Central memory CD8-positive, alpha-beta T cell (primary cell): ENCODE results near the gene CFAP300.
A peak's percentile ranks its signal among the peaks of the same experiment; 100 is the strongest.

ENCODE experiments used
- ATAC-seq: fragments of 150-1000 bp; cut with Tn5 transposase; replicated peaks from 2 replicates; pipeline ENCODE4 v1.10.0; 2022; ENCODE audit warnings: mild to moderate bottlenecking, moderate FRiP score, moderate number of reproducible peaks; ENCODE audit not compliant: poor library complexity, severe bottlenecking; ENCODE audit errors: extremely low read depth
- DNase-seq, 2 donors: peaks; one replicate each; pipeline ENCODE4 v3.0.0; 2021; ENCODE audit warnings: low spot score in 2 of 2
- H3K27ac Mint-ChIP-seq: one replicate; pipeline ENCODE4 v1.8.0; 2022; ENCODE audit warnings: low read depth, mild to moderate bottlenecking, moderate library complexity, mixed read lengths
- H3K27me3 Mint-ChIP-seq: one replicate; pipeline ENCODE4 v1.8.0; 2022; ENCODE audit warnings: mixed read lengths
- H3K36me3 Mint-ChIP-seq: one replicate; pipeline ENCODE4 v1.8.0; 2022; ENCODE audit warnings: mild to moderate bottlenecking, moderate library complexity, mixed read lengths; ENCODE audit not compliant: insufficient read depth
- H3K4me1 Mint-ChIP-seq: one replicate; pipeline ENCODE4 v1.8.0; 2022; ENCODE audit warnings: mixed read lengths
- H3K4me3 Mint-ChIP-seq: one replicate; pipeline ENCODE4 v1.8.0; 2022; ENCODE audit warnings: mild to moderate bottlenecking, moderate library complexity, mixed read lengths
- H3K9me3 Mint-ChIP-seq: one replicate; pipeline ENCODE4 v1.8.0; 2022; ENCODE audit warnings: mixed read lengths

CFAP300 gene

DNA sequence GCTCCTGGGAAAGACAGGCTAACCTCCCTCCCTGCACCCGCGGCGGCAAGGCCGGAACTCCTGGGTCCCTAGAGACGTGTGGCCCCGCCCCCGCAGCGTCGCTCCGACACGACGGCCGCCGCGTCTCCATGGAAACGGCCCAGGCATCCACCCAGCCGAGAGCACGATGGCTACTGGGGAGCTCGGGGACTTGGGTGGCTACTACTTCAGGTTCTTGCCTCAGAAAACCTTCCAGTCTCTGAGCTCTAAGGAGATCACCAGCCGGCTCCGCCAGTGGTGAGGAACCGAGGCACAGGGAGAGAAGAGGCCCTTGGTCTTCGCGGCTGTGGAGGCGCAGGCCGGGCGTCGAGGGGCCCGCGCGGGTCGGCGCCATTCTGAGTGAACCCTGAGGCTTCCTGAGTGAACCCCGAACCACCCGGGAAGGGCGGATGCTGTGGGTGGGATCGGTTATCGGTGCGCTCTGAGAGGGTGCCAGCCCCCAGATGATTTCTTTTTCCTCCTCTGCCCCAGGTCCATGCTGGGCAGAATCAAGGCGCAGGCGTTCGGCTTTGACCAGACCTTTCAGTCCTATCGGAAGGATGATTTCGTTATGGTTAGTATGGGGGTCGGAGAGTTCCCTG is at the start of gene CFAP300:
Gene CFAP300, plus strand, starts transcription at position 133 of the 620 bp plus-strand sequence. Its CDS starts 34 bp downstream, at position 167.
- H3K4me1 Mint-ChIP-seq: peaks cover 5% of the 10 kb centered on the region
- ATAC-seq (peak; percentile 43), DNase-seq (no peak)
- H3K9me3 Mint-ChIP-seq: no peaks in the 10 kb centered on the region
- no peak within 1 kb of the TSS for H3K27ac Mint-ChIP-seq
- H3K27me3 Mint-ChIP-seq: peaks cover 54% of the 10 kb centered on the region
- peaks cover 4% of the 10 kb centered on the region for H3K36me3 Mint-ChIP-seq
- H3K4me3 Mint-ChIP-seq: peak within 1 kb of the TSS; percentile 66

DNA sequence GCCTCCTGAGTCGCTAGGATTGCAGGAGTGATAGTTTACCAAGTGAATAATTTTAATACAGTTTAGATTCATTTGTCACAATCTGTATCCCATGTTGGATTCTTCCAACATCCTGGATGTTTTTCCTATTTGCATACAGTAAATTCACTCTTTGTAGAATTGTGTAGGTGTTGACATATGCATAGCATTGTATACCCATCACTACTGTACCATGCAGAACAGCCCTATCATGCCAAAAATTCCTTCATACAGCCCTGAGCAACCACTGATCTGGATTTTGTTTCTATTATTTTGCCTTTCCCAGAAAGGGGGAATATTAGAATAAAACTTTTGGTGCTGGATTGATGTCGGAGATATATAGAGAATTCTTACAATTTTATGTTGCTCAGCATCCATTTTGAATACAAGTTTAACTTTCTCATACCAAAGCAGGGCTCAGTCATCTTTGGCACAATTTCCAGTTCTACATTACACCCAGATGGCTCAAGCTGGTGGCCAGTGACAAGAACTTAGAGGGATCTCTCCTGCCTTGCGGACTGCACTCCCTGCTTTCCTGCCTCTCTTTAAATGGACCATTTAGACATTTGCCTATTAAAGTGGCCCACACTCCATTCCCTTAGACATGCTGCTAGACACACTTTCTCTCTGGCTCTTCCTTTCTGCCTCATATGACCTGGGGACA is 45.4 kb upstream of the CFAP300 start:
- no peaks in the 10 kb centered on the region for H3K4me1 Mint-ChIP-seq
- H3K9me3 Mint-ChIP-seq: no peaks in the 10 kb centered on the region
- no peak overlapping the region for H3K4me3 Mint-ChIP-seq
- no peak for DNase-seq
- peak overlapping the region; percentile 41 for H3K27ac Mint-ChIP-seq
- no peaks in the 10 kb centered on the region for H3K27me3 Mint-ChIP-seq
- peaks cover 1% of the 10 kb centered on the region for H3K36me3 Mint-ChIP-seq
- ATAC-seq: no peak

DNA sequence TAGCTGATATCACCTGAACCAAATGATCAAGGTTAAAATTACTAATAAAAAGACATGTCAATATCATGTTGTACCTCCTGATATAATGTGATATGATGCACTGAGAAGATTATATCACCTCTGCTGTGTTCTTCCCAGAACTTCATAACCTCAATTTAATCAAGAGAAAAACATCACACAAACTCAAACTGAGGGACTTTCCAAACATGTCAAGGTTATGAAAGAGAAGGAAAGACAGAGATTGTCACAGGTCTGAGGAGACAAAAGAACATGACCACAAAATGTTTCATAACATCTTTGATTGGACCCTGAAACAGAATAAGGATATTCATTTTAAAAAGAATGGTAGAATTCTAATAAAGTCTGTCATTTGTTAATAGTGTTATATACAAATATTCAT is 43.0 kb upstream of the CFAP300 start:
- Mint-ChIP-seq H3K4me3 (no peak overlapping the region), H3K36me3 (peaks cover 1% of the 10 kb centered on the region), H3K9me3 (no peaks in the 10 kb centered on the region), H3K27ac (no peak overlapping the region), H3K27me3 (no peaks in the 10 kb centered on the region), H3K4me1 (no peaks in the 10 kb centered on the region)
- no peak for ATAC-seq
- DNase-seq: no peak

DNA sequence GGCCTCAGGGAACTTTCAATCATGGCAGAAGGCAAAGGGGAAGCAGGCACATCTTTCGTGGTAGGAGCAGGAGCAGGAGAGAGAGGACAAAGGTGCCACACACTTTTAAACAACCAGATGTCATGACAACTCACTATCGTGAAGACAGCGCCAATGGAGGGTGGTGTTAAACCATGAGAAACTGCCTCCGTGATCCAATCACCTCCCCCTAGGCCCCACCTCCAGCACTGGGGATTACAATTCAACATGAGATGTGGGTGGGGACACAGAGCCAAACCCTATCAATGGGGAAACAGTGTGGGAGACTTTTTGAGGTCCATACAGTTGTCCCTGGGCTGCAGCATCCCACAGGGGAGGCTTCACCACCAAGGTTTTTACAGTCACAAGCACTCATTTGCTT is 41.9 kb upstream of the CFAP300 start:
- no peak for DNase-seq
- Mint-ChIP-seq H3K4me3 (no peak overlapping the region), H3K36me3 (peaks cover 1% of the 10 kb centered on the region), H3K27ac (no peak overlapping the region), H3K9me3 (no peaks in the 10 kb centered on the region), H3K27me3 (peaks cover 8% of the 10 kb centered on the region), H3K4me1 (no peaks in the 10 kb centered on the region)
- no peak for ATAC-seq

DNA sequence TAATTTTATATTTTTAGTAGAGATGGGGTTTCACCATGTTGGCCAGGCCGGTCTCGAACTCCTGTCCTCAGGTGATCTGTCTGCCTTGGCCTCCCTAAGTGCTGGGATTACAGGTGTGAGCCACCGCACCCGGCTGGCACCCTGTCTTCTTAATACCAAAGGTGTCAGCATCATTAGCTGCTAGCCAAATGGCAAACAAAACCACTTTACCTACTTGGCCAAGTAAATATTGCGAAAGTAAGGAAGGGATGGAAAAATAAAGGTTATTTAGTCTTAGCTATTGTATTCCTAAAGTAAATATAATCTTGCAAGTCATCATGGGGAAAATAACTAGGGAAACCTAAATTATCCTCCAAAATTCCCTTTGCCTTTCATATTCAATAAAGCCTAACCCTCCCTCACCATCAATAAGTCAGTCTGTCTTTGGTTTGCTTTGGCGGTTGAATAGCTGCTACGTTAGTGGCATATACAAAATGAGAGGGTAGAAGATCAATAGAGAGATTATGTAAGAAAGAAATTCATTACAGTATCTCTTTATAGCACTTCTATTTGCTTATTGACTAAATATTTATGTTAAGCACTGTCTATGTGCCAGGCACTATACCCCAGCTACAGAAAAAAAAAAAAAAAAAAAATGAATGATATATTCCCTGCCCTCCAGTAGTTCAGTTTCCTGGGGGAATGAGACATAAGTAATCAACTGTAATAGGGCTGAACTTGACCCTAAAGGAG is 40.2 kb upstream of the CFAP300 start:
- peaks cover 1% of the 10 kb centered on the region for H3K36me3 Mint-ChIP-seq
- peaks cover 15% of the 10 kb centered on the region for H3K27me3 Mint-ChIP-seq
- H3K4me3 Mint-ChIP-seq: no peak overlapping the region
- H3K4me1 Mint-ChIP-seq: no peaks in the 10 kb centered on the region
- no peak overlapping the region for H3K27ac Mint-ChIP-seq
- ATAC-seq (no peak), DNase-seq (no peak)
- no peaks in the 10 kb centered on the region for H3K9me3 Mint-ChIP-seq

DNA sequence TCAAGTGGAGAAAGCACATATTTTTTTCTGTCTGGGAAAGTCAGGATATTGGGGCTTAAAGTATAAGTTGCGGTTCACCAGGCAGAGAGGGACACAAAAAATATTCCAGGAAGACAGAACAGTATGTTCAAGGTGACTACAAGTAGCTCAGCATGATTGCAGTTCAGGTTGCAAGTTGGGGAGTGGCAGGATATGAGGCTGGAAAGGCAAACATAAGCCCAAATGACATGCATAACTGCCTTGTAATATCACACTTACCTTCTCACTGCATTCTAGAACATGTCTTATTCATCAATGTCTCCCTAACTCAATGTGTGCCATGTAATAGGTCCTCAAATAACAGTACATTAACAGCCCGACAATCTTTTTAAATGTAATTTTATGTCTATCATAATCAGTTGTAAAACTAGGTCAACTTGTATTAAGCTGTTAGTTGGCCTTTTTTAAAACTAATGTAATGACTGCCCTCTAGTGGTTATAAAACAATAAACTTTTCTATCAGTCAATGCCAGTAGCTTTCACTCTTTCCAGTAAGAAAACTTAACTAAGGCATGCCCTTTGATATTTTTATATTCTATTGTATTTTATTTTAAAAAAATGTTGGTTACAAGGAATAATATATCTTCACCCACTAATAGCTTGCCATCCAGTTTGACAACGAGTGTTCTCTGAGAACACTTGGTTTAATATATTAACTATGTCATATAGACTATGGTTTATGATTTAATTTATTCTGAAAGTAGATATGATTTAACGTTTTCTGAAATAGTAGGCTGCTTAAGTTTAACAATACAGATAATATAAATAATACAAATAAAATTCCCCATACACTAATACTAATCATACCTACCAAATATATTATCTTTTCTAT is 39.4 kb upstream of the CFAP300 start:
- no peak for DNase-seq
- H3K27me3 Mint-ChIP-seq: peaks cover 23% of the 10 kb centered on the region
- H3K4me3 Mint-ChIP-seq: no peak overlapping the region

DNA sequence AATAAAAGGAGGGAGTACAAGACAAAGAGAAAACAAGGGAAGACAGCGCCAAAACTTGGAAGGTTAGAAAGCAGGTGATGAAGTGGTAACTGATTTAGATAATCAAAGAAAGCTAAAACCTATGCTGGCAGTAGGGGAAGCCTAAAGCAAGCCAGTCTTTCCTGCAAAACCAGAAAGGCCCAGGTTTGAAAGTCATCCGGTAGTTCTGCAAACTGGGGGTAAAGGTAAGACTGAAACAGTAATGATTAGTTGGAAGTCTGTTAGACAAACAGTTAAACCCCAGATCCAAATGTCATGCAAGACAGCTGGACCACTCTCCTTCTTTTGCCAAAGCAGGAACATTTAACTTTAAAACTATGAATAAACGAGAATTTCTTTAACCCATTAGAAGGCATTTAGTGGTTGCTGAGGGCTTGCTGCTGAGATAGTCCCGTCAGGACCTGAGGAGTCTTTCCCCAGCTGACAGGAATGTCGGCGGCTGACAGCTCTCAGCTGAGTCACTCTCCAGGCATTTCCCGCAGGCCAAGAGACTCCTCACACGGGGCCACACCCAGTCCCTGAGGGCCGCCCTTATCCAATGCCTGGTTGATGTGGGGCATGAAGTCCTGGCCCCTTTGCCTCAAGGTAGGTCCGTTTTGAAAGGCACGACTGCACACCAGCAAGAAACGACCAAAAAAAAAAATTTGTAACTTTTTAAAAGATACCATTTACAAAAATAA is 36.3 kb upstream of the CFAP300 start:
- DNase-seq (no peak), ATAC-seq (no peak)
- Mint-ChIP-seq H3K4me1 (no peaks in the 10 kb centered on the region), H3K36me3 (no peaks in the 10 kb centered on the region), H3K27me3 (peaks cover 43% of the 10 kb centered on the region), H3K9me3 (no peaks in the 10 kb centered on the region), H3K27ac (no peak overlapping the region), H3K4me3 (no peak overlapping the region)

More for the DNA sequence above, 39.4 kb upstream of the CFAP300 start:
- Mint-ChIP-seq H3K27ac (no peak overlapping the region), H3K4me1 (no peaks in the 10 kb centered on the region), H3K36me3 (peaks cover 1% of the 10 kb centered on the region), H3K9me3 (no peaks in the 10 kb centered on the region)
- ATAC-seq: no peak

DNA sequence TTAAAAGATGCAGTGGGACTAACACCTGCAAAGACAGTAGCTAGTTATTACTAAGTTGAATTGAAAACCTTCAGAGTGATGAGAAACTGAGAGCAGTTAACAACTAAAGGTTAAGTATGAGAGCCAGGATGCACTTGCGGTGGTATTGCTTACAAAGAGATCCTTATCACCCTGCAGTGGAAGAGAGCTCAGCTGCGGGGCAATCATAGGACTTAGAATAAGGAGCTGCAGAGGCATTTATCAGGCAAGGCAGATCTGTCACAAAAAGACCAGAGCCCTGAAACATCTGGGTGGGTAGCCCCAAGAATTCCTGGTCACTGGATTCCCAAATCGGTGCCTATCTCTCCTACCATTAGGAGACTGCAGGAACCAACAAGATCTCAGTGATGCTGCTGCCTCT is 34.3 kb upstream of the CFAP300 start:
- H3K4me1 Mint-ChIP-seq: no peaks in the 10 kb centered on the region
- H3K9me3 Mint-ChIP-seq: no peaks in the 10 kb centered on the region
- H3K27me3 Mint-ChIP-seq: peaks cover 43% of the 10 kb centered on the region
- ATAC-seq (no peak), DNase-seq (no peak)
- no peak overlapping the region for H3K27ac Mint-ChIP-seq
- H3K4me3 Mint-ChIP-seq: no peak overlapping the region
- H3K36me3 Mint-ChIP-seq: no peaks in the 10 kb centered on the region

DNA sequence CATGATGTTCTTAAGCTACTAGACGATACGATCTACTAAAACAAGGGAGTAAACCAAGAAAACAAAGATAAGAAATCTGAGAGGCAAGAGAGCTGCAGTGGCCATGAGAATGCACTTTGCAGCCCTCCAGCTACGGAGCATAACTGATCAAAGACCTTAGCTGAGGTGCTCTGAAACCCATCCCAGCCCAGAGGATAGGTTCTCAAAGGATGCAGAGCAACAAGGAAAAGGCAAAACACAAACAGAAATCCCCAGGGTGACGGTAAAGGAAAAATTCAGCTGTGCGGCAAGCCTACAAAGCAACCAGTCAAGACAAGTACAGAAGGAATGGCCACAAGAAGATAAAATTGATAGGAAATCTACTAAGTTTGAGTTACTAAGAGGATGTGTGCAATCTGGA is 32.5 kb upstream of the CFAP300 start:
- H3K27ac Mint-ChIP-seq: no peak overlapping the region
- no peak overlapping the region for H3K4me3 Mint-ChIP-seq
- H3K9me3 Mint-ChIP-seq: no peaks in the 10 kb centered on the region
- no peaks in the 10 kb centered on the region for H3K36me3 Mint-ChIP-seq
- H3K27me3 Mint-ChIP-seq: peaks cover 40% of the 10 kb centered on the region
- no peaks in the 10 kb centered on the region for H3K4me1 Mint-ChIP-seq
- DNase-seq: no peak
- no peak for ATAC-seq

DNA sequence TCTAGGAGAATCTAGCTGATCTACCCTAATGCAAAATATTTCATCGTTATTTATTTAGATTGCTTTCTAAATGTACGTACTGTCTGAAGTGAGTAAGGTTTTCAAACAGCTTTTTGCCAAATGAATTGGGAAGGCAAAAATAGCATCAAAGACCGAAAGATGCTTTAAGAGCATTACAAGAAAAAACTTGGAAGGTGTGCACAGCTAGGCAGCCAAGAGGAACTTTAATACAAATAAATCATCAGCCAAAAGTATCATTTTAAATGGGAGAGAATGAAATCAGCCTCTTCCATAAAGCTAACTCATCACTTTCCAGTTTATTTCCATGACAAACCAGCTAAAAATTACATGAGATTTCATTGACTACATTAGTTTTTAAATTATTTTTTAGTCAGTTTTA is 30.2 kb upstream of the CFAP300 start:
- H3K4me1 Mint-ChIP-seq: no peaks in the 10 kb centered on the region
- no peaks in the 10 kb centered on the region for H3K36me3 Mint-ChIP-seq
- no peak for DNase-seq
- no peaks in the 10 kb centered on the region for H3K9me3 Mint-ChIP-seq
- H3K27ac Mint-ChIP-seq: no peak overlapping the region
- no peak for ATAC-seq
- peaks cover 28% of the 10 kb centered on the region for H3K27me3 Mint-ChIP-seq
- H3K4me3 Mint-ChIP-seq: no peak overlapping the region

DNA sequence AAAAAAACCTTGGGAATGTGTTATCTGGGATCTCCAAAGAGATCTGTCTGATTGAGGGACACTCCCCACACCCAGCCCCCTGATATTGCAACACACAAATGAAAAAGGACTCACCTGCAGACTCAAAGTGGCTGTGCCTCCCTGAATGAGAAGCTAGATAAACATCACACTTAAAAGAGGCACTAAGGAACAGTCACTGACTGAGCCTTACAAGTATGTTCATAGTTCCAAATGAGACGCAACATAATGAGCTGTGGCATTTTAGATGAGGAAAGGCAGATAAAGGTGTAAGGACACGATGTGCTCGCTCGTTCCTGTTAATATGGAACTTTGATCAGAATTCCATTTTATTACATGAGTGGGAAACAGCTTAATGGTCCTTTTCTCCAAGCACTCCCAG is 21.0 kb upstream of the CFAP300 start:
- Mint-ChIP-seq H3K4me1 (no peaks in the 10 kb centered on the region), H3K27ac (no peak overlapping the region), H3K36me3 (peaks cover 2% of the 10 kb centered on the region), H3K4me3 (no peak overlapping the region), H3K9me3 (no peaks in the 10 kb centered on the region), H3K27me3 (peaks cover 58% of the 10 kb centered on the region)
- DNase-seq (no peak), ATAC-seq (no peak)

DNA sequence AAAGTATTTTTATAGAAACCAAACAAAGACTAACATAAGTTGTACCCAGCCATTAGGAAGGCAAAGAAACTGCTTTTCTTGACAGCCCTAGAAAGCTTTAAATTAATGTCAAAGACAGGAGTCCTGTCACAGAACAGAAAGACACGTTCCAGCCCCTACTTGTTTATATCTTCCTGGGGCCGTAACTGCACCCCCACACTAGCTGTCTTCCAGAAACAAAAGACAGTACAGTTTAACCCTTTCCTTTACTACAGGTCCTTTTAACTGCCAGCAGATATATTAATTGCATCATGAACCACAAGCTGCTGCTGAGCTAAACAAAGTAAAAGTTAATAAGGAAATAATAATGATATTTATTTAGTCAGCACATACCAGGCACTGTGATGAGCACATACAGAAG is 20.3 kb upstream of the CFAP300 start:
- Mint-ChIP-seq H3K27me3 (peaks cover 58% of the 10 kb centered on the region), H3K4me1 (no peaks in the 10 kb centered on the region), H3K27ac (no peak overlapping the region), H3K9me3 (no peaks in the 10 kb centered on the region), H3K36me3 (peaks cover 2% of the 10 kb centered on the region), H3K4me3 (no peak overlapping the region)
- no peak for ATAC-seq
- no peak for DNase-seq
